A549 treated with AZD9567 at 1 μM for 4 hours (cell line): ENCODE results near the gene ZBTB21. TPM values are rescaled to one million over a fixed set of nuclear protein-coding genes. Genes with fewer than 3 reads are reported as not detected.

ENCODE experiments used
- total RNA-seq: library from RNA; stranded (reverse); fragments of 200-300 nt; extraction: Qiagen RNA extraction; gene quantifications from 5 replicates; pipeline ENCODE4 v1.2.3, GENCODE V29; 2022; ENCODE audit not compliant: insufficient read depth

The ZBTB21 gene
- 5.0 to 11.2 TPM (median 6.3 TPM) in 5 replicates for total RNA-seq

DNA sequence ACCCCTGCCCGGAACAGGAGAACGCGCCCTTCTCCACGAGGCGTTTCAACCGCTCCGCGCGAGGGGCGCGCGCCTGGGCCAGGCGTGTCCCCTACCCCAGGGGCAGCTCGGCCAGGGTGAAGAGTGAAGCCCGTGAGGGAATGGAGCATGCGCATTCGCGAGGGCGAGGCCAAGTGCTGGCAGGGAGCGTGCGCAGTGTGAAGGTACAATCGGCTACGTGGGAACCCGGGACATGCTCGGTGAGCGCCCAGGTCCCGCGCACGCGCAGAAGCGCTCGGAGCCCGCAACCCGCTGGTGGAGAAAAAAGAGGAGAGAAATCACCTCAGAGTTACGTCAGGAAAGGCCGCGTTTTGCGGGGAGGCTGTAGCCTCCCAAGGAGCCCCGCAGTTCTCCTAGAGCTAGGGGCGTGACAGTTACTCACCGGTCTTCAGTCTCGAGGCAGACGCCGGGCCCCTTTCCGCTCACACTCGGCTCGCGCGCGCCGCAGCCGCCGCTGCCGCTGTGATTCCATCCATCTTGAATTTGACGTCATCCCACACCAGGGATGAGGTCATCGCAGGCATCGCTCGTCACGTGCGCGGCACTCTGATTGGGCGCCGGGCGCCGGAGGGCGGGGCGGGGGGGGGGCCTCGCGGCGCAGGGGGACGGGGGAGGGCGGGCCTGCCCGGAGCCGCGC lies at the start of gene ZBTB21:
Gene ZBTB21 (minus strand): TSS at position 530 of the 676 bp plus-strand sequence. CDS start 16,265 bp downstream, outside the sequence.

DNA sequence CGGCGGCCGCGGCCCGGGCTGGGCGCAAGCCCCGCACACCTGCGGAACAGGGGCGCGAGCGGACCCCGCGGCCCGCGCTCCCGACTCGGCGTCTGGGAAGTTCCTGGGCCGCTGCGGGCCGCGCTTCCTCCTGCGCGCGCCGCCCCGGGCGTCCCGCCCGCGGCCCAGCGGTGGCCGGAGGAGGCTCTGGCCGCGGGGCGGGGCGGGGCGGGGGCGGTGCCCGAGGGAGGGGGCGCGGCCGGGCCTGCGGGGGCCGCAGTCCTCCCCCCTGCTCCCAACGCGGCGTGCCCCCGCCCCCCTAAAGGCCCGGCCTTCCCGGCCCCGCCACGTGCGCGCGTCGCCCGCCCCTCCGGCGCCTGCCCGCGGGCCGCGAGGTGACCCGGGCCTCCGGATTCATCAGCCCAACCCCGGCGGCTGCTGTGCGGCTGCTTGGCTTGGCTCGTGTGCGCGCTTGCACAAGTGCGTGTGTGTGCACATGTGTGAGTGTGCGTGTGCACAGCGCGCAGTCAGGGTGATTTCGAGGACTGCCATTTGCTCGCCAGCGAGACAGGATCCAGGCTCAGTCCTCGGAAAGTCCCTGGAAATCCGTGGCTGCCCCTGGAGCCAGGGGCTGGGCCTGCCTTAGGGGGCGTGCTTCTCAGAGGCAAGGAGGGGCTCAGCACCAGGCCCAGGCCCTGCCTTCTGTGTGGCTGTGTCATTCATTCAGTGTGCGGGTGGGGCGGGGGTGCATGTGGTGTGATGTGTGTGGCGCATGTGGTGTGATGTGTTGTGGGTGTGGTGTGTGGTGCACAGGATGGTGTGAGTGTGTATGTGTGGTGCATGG lies 56.1 kb downstream of the ZBTB21 start, which contains the start of gene C2CD2:
Gene C2CD2 (minus strand): TSS at position 188 of the 823 bp plus-strand sequence. CDS start 370 bp downstream, outside the sequence.

Other genes starting within 250 kb of the ZBTB21 start
- gene RIPK4, start 243.3 kb downstream of the ZBTB21 start, total RNA-seq = 12.7 to 16.7 TPM (median 15.6 TPM) in 5 replicates
- gene PRDM15, start 131.0 kb downstream of the ZBTB21 start, total RNA-seq = 2.6 to 5.3 TPM (median 3.1 TPM) in 5 replicates
- gene C2CD2, start 56.3 kb downstream of the ZBTB21 start, total RNA-seq = 6.8 to 7.4 TPM (median 6.9 TPM) in 5 replicates
- not detected in 5 replicates for gene UMODL1, start 61.0 kb upstream of the ZBTB21 start, total RNA-seq
- gene ABCG1, start 208.8 kb upstream of the ZBTB21 start, total RNA-seq = 2.3 to 3.3 TPM (median 2.7 TPM) in 5 replicates